HG02588 (cell line): Measurements from ENCODE around the gene KCNJ6.

Experiments
- ATAC-seq: cut with Tn5 transposase; IDR thresholded peaks from one replicate; pipeline ENCODE4 v1.9.1; 2021; ENCODE audit warnings: mild to moderate bottlenecking, moderate library complexity; ENCODE audit not compliant: unreplicated experiment

KCNJ6 gene

GRCh38 chr21:37868446-37869295 is 47.6 kb downstream of the KCNJ6 start:
- no peak for ATAC-seq

GRCh38 chr21:37866027-37866426 is 50.2 kb downstream of the KCNJ6 start:
- no peak for ATAC-seq

GRCh38 chr21:37865156-37865555 is 51.1 kb downstream of the KCNJ6 start:
- ATAC-seq: no peak

GRCh38 chr21:37863842-37864241 is 52.4 kb downstream of the KCNJ6 start:
- ATAC-seq: no peak

- ATAC-seq: no peak
These were observed 53.7 kb downstream of the KCNJ6 start for GRCh38 chr21:37862536-37862935.

DNA sequence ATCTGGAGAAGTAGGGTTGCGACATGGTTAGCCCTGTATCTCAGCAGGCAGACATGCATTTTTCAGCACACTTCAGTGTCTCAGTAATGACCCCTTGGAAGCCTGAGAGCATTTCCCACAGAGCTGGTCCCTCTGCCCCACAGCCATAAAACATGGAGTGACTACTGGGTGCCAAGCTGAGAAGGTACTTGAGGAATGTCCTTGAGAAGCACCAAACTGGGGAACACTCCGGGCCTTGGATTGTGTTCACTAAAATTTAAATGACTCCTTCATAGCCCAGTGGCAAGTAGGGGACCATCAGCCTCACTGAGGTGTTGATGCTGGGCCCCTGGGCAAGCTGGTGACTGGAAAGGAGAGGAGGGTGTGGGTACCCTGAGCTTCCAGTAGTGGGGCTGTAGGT is 54.7 kb downstream of the KCNJ6 start:
- ATAC-seq: no peak

DNA sequence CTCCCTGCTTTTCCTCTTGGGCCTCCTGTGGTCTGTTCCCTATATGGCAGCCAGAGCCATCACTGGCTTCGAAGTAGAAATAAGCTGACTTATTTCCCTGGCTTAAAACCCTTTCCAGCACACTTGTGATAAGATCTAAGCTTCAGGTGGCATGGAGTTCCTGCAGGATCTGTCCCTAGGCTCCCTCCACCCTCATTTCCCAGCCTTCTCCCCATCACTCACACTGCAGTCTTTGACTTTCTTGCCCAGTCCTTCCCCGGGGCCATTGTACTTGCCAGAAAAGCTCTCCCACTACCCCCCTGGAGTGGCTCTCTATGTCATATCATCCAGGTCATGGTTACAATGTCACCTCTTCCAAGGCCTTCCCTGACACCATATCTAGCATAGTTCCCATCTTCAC is 55.8 kb downstream of the KCNJ6 start:
- no peak for ATAC-seq

GRCh38 chr21:37855647-37856625 is 60.3 kb downstream of the KCNJ6 start:
- no peak for ATAC-seq

DNA sequence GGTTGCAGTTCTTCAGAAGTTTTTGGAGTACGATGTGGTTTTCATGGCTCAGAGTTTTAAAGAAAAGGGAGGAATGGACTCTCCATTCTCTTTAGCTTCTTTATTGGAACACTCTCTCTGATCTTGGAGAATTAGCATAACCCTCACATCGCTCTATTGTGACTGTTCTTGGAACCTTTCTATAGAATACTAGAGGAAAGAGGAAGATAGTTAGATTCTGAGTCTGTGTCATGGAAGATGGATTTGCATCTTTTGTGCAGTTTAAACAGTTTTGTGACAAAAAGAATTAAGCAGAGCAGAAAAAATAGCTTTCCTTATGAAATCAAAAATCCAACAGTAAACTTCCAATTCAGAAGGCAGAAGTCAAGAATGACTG is 61.0 kb downstream of the KCNJ6 start:
- no peak for ATAC-seq

DNA sequence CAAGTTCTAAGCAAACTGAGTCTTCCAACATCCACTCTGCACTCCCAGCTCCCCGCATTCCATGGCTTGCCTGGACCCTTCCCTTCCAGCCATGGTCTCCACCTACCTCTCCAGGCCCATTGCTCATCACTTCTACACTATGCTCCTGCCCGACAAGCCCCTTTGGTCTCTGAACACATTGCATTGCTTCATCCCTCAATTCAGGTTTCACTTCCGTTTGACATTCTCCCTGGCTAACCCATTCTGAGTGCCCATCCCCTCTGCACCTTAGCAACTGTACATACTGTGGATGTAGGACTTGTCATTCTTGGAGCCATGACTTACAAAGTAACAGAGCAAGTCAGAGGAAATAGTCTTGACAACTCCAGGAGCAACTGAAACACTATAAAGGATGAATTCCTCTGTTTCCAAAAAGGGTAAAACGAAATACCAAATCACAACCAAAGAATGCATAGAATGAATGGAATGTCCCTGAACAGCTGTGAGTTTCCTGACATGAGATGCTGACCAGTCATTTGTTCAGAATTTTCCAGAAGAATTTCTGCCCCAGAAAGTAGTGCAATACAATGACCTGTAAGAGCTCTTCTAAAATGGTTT is 66.7 kb downstream of the KCNJ6 start:
- no peak for ATAC-seq

- ATAC-seq: no peak
These were observed 67.4 kb downstream of the KCNJ6 start for GRCh38 chr21:37848721-37849490.

GRCh38 chr21:37845535-37845934 is 70.7 kb downstream of the KCNJ6 start:
- no peak for ATAC-seq

DNA sequence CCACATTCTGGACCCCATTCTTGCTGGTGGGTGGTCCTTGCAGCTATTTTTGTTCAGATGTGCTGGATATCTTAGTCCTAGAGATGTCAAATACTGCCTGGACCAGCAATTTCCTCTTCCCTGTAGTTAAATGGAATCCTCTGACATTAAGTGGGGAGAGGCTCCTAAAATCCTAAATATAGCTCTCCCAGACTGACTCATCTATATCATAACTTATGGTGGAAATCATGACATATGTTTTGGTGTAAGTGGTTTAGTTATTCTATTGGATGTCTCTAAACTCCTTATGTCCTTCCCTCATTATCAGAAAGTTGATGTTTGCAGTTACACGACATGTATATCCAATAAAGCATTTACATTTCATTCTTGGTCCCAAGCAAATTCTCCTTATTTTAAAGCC is 73.1 kb downstream of the KCNJ6 start:
- no peak for ATAC-seq

GRCh38 chr21:37842163-37842919 is 73.9 kb downstream of the KCNJ6 start:
- no peak for ATAC-seq

DNA sequence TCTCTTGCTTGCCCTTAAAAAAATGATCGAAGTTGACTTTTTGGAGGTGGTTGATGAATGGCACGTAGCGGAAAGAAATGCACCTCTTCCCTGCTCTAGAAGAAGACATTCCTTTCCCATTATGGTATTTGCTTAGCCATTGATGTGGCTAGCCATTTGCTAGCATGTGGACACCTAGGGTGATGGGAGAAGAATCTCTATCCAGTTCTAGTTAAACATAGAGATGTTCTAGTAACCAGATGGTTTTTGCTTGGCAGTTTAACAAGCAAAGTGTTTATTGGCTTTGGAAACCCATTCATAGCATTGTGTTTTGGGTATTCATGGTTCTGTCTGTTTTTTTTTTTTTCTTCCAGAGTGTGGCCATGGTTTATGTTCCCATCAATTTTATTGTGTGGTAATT is 78.9 kb downstream of the KCNJ6 start:
- no peak for ATAC-seq

- no peak for ATAC-seq
These were observed 80.8 kb downstream of the KCNJ6 start for GRCh38 chr21:37835481-37835880.

- ATAC-seq: no peak
These were observed 83.0 kb downstream of the KCNJ6 start for GRCh38 chr21:37833301-37833700.

DNA sequence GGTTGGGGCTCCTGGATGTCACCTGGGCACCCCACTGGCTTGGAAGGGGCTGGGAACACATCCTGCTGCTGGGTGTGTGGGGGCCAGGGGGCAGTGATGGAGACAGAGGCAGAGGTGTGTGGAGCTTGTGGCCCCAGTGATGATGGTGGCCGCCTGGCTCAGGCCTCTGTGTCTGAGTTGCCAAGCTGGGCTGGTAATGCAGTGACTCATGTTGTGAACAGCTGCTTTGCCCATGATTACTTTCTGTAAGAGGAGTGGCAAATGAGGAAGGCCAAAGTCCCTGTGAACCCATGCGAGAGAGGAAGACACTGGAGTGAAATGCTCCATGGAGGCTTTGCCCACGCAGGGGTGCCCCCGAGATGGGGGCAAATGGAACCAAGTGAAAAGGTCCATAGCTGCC is 86.8 kb downstream of the KCNJ6 start:
- no peak for ATAC-seq

DNA sequence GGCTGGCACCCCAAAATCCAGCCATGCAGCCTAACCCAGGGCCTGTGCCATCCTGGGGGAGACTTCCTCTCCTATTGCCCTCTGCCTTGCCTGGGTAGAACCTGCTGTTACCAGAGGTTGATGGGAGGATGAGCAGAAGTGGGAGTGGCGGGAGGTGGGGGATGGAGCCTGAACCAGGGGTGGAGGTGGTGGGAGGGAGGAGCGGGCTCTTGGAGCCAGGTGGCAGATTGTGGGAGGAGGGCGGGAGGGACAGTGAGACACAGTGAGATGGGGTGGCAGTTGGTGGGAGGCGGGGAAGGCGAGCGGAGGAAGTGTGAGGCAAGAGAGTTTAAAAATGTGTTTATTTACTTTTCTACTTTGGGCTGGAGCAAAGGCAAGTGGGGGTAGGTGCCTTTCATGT is 87.3 kb downstream of the KCNJ6 start:
- no peak for ATAC-seq

- ATAC-seq: no peak
These were observed 87.7 kb downstream of the KCNJ6 start for GRCh38 chr21:37828556-37828955.
